Fibroblast of the conjunctiva (primary cell): ENCODE measurements around the gene TSPAN4.

ENCODE experiments used
- DNase-seq: peaks from one replicate; pipeline ENCODE4 v3.0.0-alpha.2; 2010; ENCODE audit warnings: low read depth

Gene TSPAN4

DNA sequence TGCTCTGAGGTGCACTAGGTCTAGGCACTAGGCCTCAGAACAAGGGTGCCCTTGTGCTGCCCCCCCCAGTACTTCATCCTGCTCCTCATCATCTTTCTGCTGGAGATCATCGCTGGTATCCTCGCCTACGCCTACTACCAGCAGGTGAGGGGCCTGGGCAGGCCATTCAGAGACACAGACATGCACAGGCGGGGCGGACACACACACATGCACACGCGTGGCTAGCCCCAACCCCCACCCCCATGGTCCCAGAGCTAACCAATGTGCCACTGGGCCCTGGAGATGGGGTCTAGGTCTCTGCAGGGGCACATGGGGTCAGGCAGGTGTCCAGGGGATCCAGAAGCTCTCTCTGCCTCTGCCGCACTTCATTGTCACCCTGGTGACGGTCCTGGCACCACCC is 6.0 kb upstream of the TSPAN4 start:
- no peak for DNase-seq

DNA sequence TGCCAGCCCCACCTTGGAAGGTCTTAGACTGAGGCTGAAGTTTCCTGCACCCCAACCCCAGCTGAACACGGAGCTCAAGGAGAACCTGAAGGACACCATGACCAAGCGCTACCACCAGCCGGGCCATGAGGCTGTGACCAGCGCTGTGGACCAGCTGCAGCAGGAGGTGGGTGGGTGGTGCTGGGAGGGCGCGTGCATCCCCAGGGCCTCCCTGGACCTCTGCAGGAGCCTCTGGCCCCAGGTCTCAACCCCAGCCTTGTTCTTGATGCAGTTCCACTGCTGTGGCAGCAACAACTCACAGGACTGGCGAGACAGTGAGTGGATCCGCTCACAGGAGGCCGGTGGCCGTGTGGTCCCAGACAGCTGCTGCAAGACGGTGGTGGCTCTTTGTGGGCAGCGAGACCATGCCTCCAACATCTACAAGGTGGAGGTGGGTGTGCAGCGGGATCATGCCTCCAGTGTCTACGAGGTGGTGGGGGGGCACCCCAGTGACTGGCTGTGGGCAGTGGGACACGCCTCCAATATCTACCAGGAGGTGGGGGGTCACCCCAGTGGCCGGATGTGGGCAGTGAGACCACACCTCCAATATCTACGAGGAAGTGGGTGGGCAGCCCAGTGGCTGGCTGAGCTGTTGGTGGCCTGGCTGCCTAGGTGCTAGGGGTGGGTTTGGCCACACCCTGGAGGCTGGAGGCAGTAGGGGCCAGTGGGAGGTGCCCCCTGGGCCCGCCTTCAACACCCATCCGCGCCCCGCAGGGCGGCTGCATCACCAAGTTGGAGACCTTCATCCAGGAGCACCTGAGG is 5.3 kb upstream of the TSPAN4 start:
- DNase-seq, result no peak

DNA sequence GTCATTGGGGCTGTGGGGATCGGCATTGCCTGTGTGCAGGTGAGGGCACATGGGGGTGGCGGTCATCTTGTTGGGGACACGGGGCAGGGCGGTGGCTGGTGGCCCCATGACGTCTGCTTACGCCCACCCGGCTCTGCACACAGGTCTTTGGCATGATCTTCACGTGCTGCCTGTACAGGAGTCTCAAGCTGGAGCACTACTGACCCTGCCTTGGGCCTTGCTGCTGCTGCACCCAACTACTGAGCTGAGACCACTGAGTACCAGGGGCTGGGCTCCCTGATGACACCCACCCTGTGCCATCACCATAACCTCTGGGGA is 4.7 kb upstream of the TSPAN4 start:
- DNase-seq, result no peak

DNA sequence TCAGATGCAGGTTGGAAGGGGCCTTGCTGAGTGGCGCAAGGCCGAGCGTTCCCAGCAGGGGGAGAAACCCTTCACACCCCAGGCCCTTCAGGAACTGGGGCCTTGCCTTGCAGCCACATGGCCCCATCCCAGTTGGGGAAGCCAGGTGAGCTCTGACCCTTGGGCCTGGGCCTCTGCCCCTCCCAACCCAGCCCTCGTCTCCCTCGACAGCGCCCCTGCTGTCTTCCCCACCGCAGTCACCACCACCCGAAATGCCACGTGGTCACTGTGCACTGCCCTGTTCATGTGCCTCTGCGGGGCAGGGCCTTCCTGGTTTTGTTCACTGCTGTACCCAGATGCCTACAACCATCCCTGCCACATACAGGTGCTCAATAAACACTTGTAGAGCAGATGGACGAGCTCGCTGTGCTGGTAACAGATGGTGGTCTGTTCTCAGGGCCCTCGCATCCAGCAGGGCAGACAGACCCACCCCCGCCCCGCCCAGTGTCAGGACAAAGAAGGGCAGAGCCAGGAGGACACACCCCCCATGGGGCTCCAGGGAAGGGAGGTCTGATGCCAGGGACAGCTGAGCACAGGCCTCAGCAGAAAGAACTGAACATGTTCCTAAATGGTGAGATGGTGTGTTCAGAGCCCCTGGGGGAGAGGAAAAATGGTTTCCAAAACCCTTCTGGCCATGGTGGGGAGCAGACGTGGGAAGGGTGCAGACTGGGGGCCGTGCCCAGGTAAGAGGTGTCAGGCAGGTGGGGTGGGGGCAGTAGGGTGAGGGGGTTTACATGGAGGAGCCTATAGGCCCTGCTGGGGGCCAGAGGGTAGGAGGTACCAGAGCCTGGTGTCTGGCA is 4.0 kb upstream of the TSPAN4 start:
- no peak for DNase-seq

DNA sequence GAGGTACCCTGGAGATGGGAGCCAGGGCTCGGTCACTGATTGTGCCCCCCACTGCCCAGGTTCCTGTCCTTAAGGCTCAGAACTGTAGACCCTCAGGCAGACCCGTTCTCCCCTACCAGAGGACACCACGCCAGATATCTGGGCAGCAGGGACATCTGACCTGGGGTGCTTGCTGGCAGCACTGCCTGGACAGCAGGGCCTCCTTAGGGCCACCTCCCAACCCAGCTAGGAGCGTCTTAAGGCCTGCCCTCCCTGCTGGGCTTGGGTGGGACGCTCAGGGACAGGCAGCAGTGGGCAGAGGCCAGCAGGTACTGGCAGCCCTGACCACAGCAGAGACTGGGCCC is 3.4 kb upstream of the TSPAN4 start:
- DNase-seq, result no peak

DNA sequence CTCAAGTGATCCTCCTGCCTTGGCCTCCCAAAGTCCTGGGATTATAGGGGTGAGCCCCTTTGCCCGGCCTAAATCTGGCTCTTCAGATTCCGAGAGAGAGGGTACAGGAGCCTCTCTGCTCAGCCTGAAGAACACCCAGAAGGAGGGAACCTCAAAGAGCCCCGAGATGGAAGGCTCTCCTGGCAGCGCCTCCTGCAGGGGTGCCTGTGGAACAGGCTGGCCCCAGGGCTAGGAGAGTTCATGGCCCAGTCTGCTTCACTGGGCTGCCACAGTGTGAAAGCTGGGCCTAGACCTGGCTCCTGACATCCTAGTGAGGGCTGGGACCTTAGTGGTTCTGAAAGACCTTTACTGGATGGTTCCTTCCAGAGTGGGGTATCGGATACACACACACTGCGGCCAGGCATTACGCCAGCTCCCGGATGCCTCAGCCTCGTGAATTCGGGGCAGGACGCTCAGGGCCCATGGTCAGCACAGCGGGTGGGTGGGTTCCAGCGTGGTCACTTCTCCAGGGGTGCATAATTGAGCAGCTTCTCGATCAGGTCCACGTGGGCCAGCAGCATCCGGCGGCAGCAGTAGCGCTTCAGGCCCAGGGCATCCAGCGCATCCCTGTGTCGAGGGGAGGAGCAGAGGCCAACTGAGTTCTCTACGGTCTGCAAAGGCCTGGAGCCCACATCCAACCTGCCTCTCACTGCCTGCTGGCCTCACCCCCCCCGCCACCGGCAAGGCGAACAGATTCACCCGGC is 2.6 kb upstream of the TSPAN4 start:
- DNase-seq, result no peak

DNA sequence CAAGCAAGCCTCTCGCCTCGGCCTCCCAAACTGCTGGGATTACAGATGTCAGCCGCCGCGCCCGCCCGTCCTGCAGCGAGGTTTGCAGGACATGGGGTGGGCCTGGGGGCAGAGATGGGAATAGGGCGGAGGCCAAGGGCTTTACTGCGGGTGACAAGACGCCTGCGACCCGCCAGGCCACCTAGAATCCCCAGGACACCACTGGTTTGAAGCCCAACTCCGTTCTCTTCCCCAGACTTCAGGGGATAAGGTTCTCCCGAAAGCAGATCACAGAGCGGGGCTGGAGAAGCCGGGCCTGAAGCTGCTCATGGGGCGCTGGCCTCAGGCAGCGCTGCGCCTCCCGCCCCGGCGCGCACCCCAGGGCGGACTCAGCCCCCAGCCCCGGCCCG is 677 bp upstream of the TSPAN4 start:
- DNase-seq, result no peak

DNA sequence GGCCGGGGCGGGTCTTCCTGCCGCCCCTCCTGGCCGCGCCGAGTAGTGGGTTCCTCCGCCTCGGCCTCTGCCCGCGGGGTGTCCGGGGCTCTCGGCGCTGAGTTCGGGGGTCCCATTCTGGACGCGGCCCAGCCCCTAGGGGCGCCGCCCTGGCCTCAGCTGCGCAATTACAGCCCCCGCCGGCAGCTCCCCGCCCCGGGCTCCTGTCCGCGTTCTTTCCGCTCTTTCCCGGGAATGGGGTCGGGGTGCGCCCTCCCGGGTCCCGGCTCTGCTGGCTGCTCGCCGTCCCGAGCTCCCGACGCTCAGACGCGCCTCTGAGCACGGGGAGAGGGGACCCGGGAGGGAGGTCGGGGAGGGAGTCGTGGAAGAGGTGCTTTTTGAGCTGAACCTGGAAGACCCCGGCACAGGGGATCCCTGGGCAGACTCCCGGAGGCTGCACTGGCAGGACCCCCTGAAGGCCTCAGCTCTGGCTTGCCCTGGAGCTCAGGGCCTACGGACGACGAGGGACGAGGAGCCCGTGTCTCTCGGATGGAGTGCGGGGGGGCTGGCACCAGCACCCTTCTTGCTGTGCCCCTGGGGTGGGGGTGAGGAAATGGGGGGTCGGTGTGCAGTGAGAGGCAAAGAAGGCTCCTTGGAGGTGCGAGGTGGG is 558 bp downstream of the TSPAN4 start:
- DNase-seq, result no peak

DNA sequence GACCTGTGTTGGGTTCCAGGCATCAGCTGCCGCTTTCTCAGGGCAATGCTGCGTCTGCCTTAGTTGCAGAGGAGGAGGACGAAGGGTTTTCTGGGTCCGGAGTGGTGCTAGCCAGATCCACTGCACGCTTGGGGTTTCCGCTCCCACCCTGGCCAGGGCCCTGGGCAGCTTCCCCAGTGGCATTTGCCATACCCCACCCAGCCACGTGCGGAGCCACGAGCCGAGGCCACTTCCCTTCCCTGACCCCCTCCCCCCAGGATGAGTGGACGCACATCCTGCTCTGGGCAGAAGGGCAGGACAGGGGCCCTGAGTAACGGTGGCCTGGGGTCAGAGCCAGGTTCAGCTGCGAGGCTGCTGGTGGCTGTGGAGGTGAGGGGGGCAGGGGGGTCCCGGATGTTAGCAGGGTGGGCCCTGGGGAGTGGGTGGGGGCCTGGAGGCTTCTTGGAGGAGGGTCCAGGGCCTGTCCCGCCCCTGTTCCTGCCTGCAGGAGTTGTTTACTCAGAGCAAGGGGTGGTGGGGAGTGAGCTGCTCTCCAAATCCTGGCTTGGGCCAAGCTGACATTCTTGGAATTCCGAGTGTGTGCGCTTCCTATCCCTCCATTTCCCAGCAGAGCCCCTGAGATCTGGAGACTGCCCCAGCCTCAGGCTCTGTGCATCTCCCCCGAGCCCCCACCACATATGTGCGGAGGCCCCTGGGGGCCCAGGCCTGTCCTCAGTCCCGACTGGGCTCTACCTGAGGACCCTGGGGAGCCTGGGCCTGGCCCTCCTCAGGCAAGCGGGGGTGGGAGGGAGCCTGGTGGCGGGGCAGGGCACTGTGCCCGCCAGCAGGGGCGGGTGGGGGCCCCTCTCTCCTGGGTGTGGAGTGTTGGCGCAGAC is 1.4 kb downstream of the TSPAN4 start:
- peak; percentile 97 for DNase-seq

DNA sequence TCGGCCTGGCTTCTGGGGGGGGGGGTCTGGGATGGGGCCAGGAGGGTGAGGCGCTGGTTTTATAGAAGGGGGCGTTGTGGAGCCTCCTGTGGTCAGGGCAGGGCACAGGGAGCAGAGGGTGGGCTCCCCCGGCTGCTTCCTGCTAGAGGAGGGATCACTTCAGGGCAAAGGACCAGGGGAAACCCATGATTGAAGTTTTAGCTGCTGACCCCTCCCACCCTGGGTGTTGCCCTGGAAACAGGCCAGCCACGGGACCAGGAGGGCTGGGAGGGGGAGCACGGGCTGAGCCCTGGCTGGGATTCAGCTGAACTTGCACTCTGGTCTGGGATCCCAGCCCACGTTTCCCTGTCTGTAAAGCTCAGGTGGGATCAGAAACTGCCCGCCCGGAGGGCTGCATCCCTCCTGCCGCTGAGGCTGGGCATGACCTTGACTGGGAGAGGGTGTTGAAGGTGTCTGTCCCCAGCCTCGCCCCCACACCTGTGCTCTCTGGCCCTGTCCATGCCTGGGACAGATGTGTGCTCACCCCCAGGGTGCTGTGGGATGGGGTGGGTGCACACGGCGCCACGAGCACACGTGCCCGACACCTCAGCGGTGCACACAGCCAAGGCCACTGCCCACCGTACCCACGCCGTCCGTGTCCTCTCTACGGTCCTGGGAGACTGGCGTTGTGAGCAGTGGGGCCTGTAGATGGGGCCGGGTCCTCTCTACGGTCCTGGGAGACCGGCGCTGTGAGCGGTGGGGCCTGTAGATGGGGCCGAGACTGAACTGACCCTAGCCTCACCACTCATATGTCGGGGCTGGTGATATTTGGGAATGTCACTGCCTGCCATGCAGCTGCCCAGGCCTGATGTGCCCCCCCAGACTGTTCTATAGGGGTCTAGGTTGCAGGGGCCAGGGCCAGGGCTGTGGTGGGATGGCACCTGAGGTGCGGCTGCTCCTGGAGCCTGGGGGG is 2.3 kb downstream of the TSPAN4 start:
- peak; percentile 98 for DNase-seq

DNA sequence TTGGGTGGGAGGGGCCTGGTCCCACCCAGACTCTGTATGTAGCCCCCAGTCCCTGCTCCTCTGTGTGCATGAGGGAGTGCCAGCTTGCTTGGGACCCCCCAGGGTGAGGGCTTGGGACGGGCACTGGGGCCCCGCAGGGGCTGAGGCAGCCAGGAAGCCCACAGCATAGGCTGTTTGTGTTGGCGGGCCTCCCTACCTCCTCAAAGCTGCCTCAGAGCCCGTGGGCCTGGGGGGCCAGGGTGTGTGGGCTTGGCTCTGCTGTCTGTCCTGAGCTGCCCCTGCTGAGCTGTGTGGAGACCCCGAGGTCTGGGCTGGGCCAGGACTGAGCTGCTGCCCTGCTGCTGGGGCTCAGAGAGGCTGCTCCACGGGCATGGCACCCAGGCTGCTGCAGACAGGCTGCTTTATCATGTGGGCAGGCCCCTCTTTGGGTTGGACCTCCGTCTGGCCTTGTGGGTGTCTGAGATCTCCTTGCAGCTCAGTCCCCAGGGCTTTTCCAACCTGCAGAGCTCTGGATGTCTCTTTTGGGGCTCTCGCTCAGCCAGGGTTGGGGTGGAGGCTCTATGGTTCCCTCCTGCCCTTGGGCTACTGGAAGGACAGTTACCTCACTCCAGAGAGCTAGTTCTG is 3.3 kb downstream of the TSPAN4 start:
- peak; percentile 56 for DNase-seq

DNA sequence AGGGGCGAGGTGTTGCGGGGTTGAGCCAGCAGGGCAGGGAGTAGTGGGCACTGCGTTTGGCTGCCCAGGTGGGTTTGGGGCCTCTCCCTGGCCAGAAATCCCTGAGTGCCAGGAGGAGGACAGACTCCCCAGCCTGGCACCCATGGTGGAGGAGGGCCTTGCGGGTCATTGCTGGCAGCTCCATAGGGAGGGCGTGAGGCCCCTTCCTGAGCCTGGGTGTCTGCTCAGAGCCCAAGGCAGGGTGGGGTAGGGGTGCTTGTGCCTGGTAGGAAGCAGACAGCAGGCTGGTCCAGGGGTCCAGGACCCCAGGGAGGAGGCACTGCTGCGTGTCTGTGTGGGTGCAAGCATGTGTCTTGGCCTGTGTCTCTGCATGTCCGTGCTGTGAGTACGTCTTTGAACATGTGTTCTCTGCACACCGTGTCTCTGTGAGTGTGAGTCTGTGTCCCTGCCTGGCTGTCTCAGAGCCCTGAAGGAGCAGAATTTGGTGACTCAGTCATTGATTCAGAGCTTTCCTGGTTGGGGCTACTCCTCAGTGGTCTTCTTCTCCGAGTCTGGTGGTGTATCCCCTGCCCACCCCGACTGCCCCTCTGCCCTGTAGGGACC is 3.9 kb downstream of the TSPAN4 start:
- no peak for DNase-seq

DNA sequence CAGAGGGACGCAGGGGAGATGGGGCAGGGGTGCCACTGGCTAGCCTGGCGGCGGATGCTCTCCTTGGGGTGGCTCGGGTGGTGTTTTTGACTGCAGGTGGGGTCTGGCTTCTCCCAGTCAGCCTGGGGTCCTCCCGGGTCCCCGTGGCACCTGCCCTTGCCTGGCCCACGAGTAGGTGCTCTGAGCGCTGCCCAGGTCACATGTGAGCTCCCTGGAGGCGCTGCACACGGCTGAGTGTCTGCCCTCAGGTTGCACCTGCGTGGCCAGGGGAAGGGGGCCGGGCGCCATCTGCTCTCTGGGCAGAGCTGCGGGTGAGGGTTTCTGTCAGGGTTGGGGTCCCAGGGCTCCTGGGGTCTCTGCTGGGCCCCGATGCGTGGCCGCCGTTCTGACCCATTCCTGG is 5.2 kb downstream of the TSPAN4 start:
- no peak for DNase-seq

DNA sequence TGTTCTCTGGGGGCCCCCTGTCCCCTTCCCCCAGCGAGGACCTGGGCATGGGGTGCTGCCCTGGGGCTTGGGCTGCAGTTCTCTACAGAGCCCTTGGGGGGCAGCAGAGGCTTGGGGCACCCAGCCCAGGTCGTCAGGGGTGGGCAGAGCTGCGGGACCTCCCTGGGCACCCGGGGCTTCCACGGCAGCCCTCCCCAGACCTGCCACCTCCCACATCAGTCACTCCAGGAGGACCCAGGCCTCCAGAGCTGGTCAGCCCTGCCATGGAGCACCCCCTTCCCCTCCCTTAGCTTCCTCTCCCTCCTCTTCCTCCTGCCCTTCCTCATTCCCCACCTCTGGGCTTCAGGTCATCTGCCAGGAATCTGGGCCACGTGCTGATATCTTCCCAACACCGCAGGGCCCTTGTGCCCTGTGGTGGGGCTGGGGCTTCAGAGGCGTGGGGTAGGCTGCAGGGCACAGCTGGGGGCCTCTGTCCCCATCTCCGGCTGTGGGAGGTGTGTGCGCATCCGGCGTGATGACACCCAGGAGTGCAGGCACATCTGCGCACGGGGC is 5.8 kb downstream of the TSPAN4 start:
- no peak for DNase-seq

DNA sequence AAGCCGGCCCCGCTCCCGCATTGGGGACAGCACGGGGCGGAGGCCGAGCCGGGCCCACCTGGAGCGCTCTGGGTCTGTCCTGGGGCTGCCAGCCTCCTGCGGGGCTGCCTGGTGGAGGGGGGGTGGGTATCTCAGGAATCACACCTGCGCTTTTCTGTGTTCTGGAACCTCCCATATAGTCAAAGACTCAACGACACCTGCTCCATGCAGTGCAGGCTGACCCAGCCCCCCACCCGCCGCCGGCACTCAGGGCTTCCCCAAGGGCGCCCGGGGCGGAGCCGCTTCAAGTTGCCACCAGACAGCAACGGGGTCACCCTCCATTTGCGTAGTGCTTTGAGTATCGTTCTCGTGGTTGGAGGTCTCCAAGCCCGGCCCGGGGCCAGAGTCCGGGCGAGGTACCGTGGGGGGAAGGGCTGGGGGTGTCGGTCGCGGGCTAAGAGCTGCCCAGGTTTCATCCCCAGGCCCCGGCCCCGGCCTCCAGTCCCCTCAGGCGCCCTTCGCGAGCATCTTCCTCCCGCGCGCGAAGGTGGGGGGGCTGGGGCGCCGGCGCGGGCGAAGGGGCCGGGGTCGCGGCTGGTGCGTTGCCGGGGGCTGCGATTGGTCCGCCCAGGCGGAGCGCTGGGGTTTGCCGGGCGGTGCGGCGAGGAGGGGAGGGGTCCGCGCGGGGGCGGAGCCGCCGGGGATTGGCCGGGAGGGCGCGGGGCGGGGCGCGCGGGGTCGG is 6.6 kb downstream of the TSPAN4 start:
- no peak for DNase-seq

DNA sequence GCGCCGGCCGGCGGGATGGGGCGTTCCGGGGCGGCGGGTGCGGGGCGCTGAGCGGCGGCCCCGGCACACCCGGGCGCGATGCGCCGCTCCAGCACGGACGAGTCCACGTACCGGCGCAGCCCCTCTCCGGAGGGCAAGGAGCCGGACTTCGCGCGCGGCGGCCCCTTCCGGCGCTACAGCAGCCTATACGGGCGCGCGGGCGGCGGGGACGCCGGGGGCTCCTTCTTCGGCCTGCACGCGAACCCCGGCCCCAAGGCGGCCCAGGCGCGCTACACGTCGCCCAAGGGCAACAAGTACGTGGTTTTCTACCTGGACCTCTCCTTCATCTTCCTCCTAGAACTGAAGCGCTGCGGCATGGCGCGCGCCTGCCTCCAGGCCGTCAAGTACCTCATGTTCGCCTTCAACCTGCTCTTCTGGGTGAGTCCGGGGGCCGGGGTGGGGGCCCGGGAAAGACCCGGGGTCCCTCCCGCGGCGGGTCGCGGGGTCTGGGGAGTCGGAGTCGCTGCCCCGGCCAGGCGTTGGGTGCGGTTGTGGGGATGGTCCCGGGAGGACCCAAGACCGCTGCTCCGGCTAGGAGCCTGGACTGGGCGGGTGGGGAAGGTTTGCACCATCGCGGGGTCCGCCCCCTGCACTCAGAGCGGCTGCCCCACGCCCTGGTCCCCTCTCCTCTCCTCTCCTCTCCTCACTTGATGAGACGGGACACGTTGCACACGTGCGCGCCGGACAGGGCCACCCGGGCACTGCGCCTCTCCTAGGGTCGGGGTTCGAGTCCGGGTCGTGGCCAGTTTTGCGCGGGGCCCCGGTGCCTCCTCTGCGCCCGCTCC is 7.5 kb downstream of the TSPAN4 start:
- no peak for DNase-seq
